Karpas-422 (cell line): ENCODE data around the gene CTAG1B. TPM values are rescaled to one million over a fixed set of nuclear protein-coding genes. Genes with fewer than 3 reads are reported as not detected.
"Not testable (repeated sequence)": the region's sequence is repeated elsewhere in the genome, so short reads cannot be mapped to it uniquely, and the experiment has no call there.

ENCODE experiments used
- DNase-seq: peaks from one replicate; pipeline ENCODE4 v3.0.0-alpha.2; 2015
- H2AFZ ChIP-seq: fragments of 200-600 bp; sonication (generic); 2 replicates; pipeline ENCODE4 v1.6.1; 2014; ENCODE audit warnings: antibody characterized with exemption, low read length, mixed read lengths
- H3K27ac ChIP-seq: fragments of 200-600 bp; sonication (generic); 2 replicates; pipeline ENCODE4 v1.5.1; 2014; ENCODE audit warnings: mild to moderate bottlenecking, low read length, moderate library complexity
- H3K27me3 ChIP-seq: fragments of 200-600 bp; sonication (generic); 2 replicates; pipeline ENCODE4 v1.6.1; 2014; ENCODE audit warnings: low read length, mixed read lengths
- H3K36me3 ChIP-seq: fragments of 200-600 bp; sonication (generic); 2 replicates; pipeline ENCODE4 v1.6.1; 2014; ENCODE audit warnings: low read length, mixed read lengths; ENCODE audit not compliant: insufficient read depth
- H3K4me1 ChIP-seq: fragments of 200-600 bp; sonication (generic); 2 replicates; pipeline ENCODE4 v1.6.1; 2014; ENCODE audit warnings: mild to moderate bottlenecking, low read length, mixed read lengths
- H3K4me2 ChIP-seq: fragments of 200-600 bp; sonication (generic); 2 replicates; pipeline ENCODE4 v1.6.1; 2014; ENCODE audit warnings: low read length, low read depth, mild to moderate bottlenecking; ENCODE audit not compliant: poor library complexity, severe bottlenecking
- H3K4me3 ChIP-seq: fragments of 200-600 bp; sonication (generic); 2 replicates; pipeline ENCODE4 v1.5.1; 2014; ENCODE audit warnings: mild to moderate bottlenecking, antibody characterized with exemption, low read length, mixed read lengths
- H3K79me2 ChIP-seq: fragments of 200-600 bp; sonication (generic); 2 replicates; pipeline ENCODE4 v1.6.1; 2014; ENCODE audit warnings: mild to moderate bottlenecking, low read length, mixed read lengths
- H3K9ac ChIP-seq: fragments of 200-600 bp; sonication (generic); 2 replicates; pipeline ENCODE4 v1.6.0; 2014; ENCODE audit warnings: low read length
- H3K9me2 ChIP-seq: fragments of 200-600 bp; sonication (generic), shearing (Covaris generic); replicated peaks from 2 replicates; pipeline ENCODE4 v1.6.0; 2014; ENCODE audit warnings: mild to moderate bottlenecking, low read length, moderate library complexity; ENCODE audit not compliant: insufficient read depth
- H3K9me3 ChIP-seq: fragments of 300-700, 200-600 bp; sonication (generic); 2 replicates; pipeline ENCODE4 v1.6.1; 2014; ENCODE audit warnings: low read length, mixed read lengths
- H4K20me1 ChIP-seq: fragments of 200-600 bp; sonication (generic); 2 replicates; pipeline ENCODE4 v1.6.1; 2014; ENCODE audit warnings: mild to moderate bottlenecking, antibody characterized with exemption, low read length, low read depth; ENCODE audit not compliant: insufficient read depth
- total RNA-seq: library from RNA; depleted of rRNA; stranded (reverse); fragments of >200 nt; shearing (Covaris generic); gene quantifications from 2 replicates; pipeline ENCODE4 v1.2.3, GENCODE V29; 2014; ENCODE audit warnings: low replicate concordance; rRNA removed

The CTAG1B gene
- not detected in 2 replicates for total RNA-seq

GRCh38 chrX:154619182-154619581 lies at the start of gene CTAG1B:
Gene CTAG1B (minus strand): TSS chrX:154619282. CDS start chrX:154619218, 64 bp downstream.
- not testable (repeated sequence) for H3K36me3 ChIP-seq, H3K79me2 ChIP-seq, H2AFZ ChIP-seq, H3K27ac ChIP-seq, H3K4me2 ChIP-seq, H3K27me3 ChIP-seq, H3K4me1 ChIP-seq, H3K9me3 ChIP-seq, H3K4me3 ChIP-seq, H3K9ac ChIP-seq, H3K9me2 ChIP-seq, DNase-seq, H4K20me1 ChIP-seq

DNA sequence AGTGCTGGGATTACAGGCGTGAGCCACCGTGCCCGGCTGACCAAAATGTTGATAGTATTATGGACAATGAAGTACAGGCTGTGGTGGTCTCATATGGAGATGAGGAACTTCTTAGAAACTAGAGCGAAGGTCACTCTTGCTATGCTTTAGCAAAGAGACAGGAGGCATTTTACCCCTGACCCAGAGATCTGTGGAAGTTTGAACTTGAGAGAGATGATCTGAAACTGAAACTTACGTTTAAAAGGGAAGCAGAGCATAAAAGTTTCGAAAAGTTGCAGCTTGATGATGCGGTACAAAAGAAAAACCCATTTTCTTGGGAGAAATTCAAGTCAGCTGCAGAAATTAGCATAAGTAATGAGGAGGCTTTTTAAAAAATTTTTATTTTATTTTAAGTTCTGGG lies 42.8 kb upstream of the CTAG1B start:
- no peak overlapping the region for H3K27ac ChIP-seq
- H3K4me1 ChIP-seq: peaks cover 2% of the 10 kb centered on the region; the same call in 1 of the 2 replicates
- no peak overlapping the region for H3K4me3 ChIP-seq
- no peak overlapping the region for H3K9ac ChIP-seq
- no peaks in the 10 kb centered on the region for H3K9me3 ChIP-seq
- H4K20me1 ChIP-seq: no peaks in the 10 kb centered on the region
- no peak for DNase-seq
- H3K36me3 ChIP-seq: no peaks in the 10 kb centered on the region
- no peaks in the 10 kb centered on the region for H3K9me2 ChIP-seq
- H3K27me3 ChIP-seq: no peaks in the 10 kb centered on the region
- no peaks in the 10 kb centered on the region for H3K79me2 ChIP-seq
- H2AFZ ChIP-seq: no peak overlapping the region
- H3K4me2 ChIP-seq: no peak overlapping the region

DNA sequence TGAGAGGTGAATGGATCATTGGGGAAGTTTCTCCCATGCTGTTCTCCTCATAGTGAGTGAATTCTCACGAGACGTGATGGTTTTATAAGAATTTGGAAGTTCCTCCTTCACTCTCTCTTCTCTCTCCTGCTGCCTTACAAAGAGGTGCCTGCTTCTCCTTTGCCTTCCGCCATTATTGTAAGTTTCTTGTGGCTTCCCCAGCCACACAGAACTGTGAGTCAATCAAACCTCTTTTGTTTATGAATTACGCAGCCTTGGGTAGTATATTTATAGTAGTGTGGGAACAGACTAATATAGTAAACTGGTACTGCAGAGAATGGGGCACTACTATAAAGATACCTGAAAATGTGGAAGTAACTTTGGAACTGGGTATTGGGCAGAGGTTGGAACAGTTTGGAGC lies 42.1 kb upstream of the CTAG1B start:
- Histone ChIP-seq H3K9me2 (no peaks in the 10 kb centered on the region), H3K36me3 (no peaks in the 10 kb centered on the region), H3K4me1 (peaks cover 2% of the 10 kb centered on the region; the same call in 1 of the 2 replicates), H3K9ac (no peak overlapping the region), H3K79me2 (no peaks in the 10 kb centered on the region), H3K4me2 (no peak overlapping the region), H4K20me1 (no peaks in the 10 kb centered on the region), H3K27ac (no peak overlapping the region), H3K9me3 (no peaks in the 10 kb centered on the region), H3K4me3 (no peak overlapping the region), H2AFZ (no peak overlapping the region), H3K27me3 (no peaks in the 10 kb centered on the region)
- DNase-seq: no peak

- Histone ChIP-seq H3K4me2 (no peak overlapping the region), H3K27ac (no peak overlapping the region), H3K27me3 (no peaks in the 10 kb centered on the region), H2AFZ (no peak overlapping the region), H3K4me1 (peaks cover 2% of the 10 kb centered on the region; the same call in 1 of the 2 replicates), H3K9me2 (no peaks in the 10 kb centered on the region), H4K20me1 (no peaks in the 10 kb centered on the region), H3K79me2 (no peaks in the 10 kb centered on the region), H3K4me3 (no peak overlapping the region), H3K9ac (no peak overlapping the region), H3K36me3 (no peaks in the 10 kb centered on the region), H3K9me3 (no peaks in the 10 kb centered on the region)
- no peak for DNase-seq
These were observed 41.5 kb upstream of the CTAG1B start for GRCh38 chrX:154660541-154660940.

GRCh38 chrX:154658957-154659356 lies 39.9 kb upstream of the CTAG1B start:
- Histone ChIP-seq H2AFZ (no peak overlapping the region), H3K4me1 (peaks cover 2% of the 10 kb centered on the region; the same call in 1 of the 2 replicates), H3K9ac (no peak overlapping the region), H4K20me1 (no peaks in the 10 kb centered on the region), H3K27ac (no peak overlapping the region), H3K4me3 (no peak overlapping the region), H3K9me2 (no peaks in the 10 kb centered on the region), H3K27me3 (no peaks in the 10 kb centered on the region), H3K4me2 (no peak overlapping the region), H3K9me3 (no peaks in the 10 kb centered on the region), H3K36me3 (no peaks in the 10 kb centered on the region), H3K79me2 (no peaks in the 10 kb centered on the region)
- no peak for DNase-seq

DNA sequence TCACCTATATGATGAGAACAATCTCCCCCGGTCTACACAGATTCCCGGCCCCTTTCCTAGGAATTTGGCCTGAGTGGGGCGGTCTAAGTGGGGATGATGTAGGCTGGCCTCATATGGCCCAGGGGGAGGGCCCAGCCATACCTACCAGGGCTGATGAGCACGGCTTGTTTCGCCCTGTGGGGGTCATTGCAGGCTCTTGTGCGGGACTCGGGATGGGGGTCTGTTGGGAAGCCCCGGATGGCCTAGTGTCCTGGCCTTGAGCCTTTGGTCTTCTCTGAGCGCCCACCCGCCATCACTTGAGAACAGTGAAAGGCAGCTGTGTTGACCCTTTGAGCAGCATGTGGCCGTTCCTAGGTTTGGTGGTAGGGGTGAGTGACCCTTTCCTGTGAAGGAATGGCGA lies 39.1 kb upstream of the CTAG1B start:
- Histone ChIP-seq H3K4me3 (no peak overlapping the region), H3K9me3 (no peaks in the 10 kb centered on the region), H3K27ac (no peak overlapping the region), H3K9me2 (no peaks in the 10 kb centered on the region), H3K9ac (no peak overlapping the region), H4K20me1 (no peaks in the 10 kb centered on the region), H3K4me2 (no peak overlapping the region), H3K4me1 (peaks cover 2% of the 10 kb centered on the region; the same call in 1 of the 2 replicates), H3K27me3 (no peaks in the 10 kb centered on the region), H3K36me3 (no peaks in the 10 kb centered on the region), H2AFZ (no peak overlapping the region), H3K79me2 (no peaks in the 10 kb centered on the region)
- no peak for DNase-seq

- no peaks in the 10 kb centered on the region for H4K20me1 ChIP-seq
- DNase-seq: no peak
- no peak overlapping the region for H3K4me2 ChIP-seq
- no peaks in the 10 kb centered on the region for H3K9me2 ChIP-seq
- H3K27ac ChIP-seq: no peak overlapping the region
- H3K36me3 ChIP-seq: no peaks in the 10 kb centered on the region
- no peaks in the 10 kb centered on the region for H3K9me3 ChIP-seq
- peaks cover 2% of the 10 kb centered on the region; the same call in 1 of the 2 replicates for H3K4me1 ChIP-seq
- no peak overlapping the region for H3K4me3 ChIP-seq
- no peak overlapping the region for H2AFZ ChIP-seq
- H3K79me2 ChIP-seq: no peaks in the 10 kb centered on the region
- no peaks in the 10 kb centered on the region for H3K27me3 ChIP-seq
- no peak overlapping the region for H3K9ac ChIP-seq
These were observed 38.2 kb upstream of the CTAG1B start for GRCh38 chrX:154657226-154657805.

GRCh38 chrX:154655786-154656185 lies 36.7 kb upstream of the CTAG1B start:
- Histone ChIP-seq H3K27ac (no peak overlapping the region), H3K36me3 (no peaks in the 10 kb centered on the region), H3K9me3 (no peaks in the 10 kb centered on the region), H4K20me1 (no peaks in the 10 kb centered on the region), H3K4me1 (no peaks in the 10 kb centered on the region), H3K27me3 (no peaks in the 10 kb centered on the region), H3K79me2 (no peaks in the 10 kb centered on the region), H2AFZ (no peak overlapping the region), H3K9ac (no peak overlapping the region), H3K4me2 (no peak overlapping the region), H3K4me3 (no peak overlapping the region), H3K9me2 (no peaks in the 10 kb centered on the region)
- no peak for DNase-seq
